DOHH2 (cell line): ENCODE results near the gene DGAT2.

Experiments
- H3F3A ChIP-seq: fragments of 200-600 bp; sonication (generic), shearing (Covaris generic); 2 replicates; pipeline ENCODE4 v1.6.0; 2016; ENCODE audit warnings: antibody characterized with exemption, mild to moderate bottlenecking; ENCODE audit not compliant: control insufficient read depth, insufficient read depth
- H3K27ac ChIP-seq: fragments of 200-600 bp; sonication (generic); 2 replicates; pipeline ENCODE4 v1.5.1; 2014; ENCODE audit warnings: low read depth, mild to moderate bottlenecking, low read length, moderate library complexity
- H3K27me3 ChIP-seq: fragments of 200-600 bp; sonication (generic); 2 replicates; pipeline ENCODE4 v1.6.1; 2014; ENCODE audit warnings: mild to moderate bottlenecking, low read length, mixed read lengths; ENCODE audit not compliant: control insufficient read depth
- H3K36me3 ChIP-seq: fragments of 200-600 bp; sonication (generic); 2 replicates; pipeline ENCODE4 v1.6.1; 2014; ENCODE audit warnings: mild to moderate bottlenecking, low read length, moderate library complexity, mixed read lengths; ENCODE audit not compliant: control insufficient read depth
- H3K4me1 ChIP-seq: fragments of 200-600 bp; sonication (generic); 2 replicates; pipeline ENCODE4 v1.6.1; 2014; ENCODE audit warnings: mild to moderate bottlenecking, low read length, mixed read lengths; ENCODE audit not compliant: control insufficient read depth
- H3K4me2 ChIP-seq: fragments of 200-600 bp; sonication (generic); 2 replicates; pipeline ENCODE4 v1.6.0; 2014; ENCODE audit warnings: mild to moderate bottlenecking, low read length, moderate library complexity
- H3K4me3 ChIP-seq: fragments of 200-600 bp; sonication (generic); 2 replicates; pipeline ENCODE4 v1.5.1; 2014; ENCODE audit warnings: mild to moderate bottlenecking, low read length, mixed read lengths
- H3K79me2 ChIP-seq: fragments of 200-600 bp; sonication (generic); 2 replicates; pipeline ENCODE4 v1.6.1; 2014; ENCODE audit warnings: mild to moderate bottlenecking, low read length, mixed read lengths; ENCODE audit not compliant: control insufficient read depth
- H3K9me2 ChIP-seq: fragments of 200-600 bp; sonication (generic); replicated peaks from 2 replicates; pipeline ENCODE4 v1.6.1; 2014; ENCODE audit warnings: mild to moderate bottlenecking, low read length, mixed read lengths; ENCODE audit not compliant: control insufficient read depth
- H3K9me3 ChIP-seq: fragments of 200-600 bp; sonication (generic); 2 replicates; pipeline ENCODE4 v1.6.1; 2014; ENCODE audit warnings: antibody characterized with exemption, low read length, mixed read lengths; ENCODE audit not compliant: control insufficient read depth, insufficient read depth
- H4K20me1 ChIP-seq: fragments of 200-600 bp; sonication (generic); 2 replicates; pipeline ENCODE4 v1.6.0; 2014; ENCODE audit warnings: low read depth, mild to moderate bottlenecking, antibody characterized with exemption, low read length, moderate library complexity; ENCODE audit not compliant: control insufficient read depth, insufficient read depth
- CTCF ChIP-seq: fragments of 200-600 bp; sonication (generic); IDR thresholded peaks from one replicate; pipeline ENCODE4 v1.5.1; 2014; ENCODE audit warnings: antibody characterized with exemption, mild to moderate bottlenecking, low read depth, low read length; ENCODE audit not compliant: poor library complexity, severe bottlenecking
- EZH2phosphoT487 ChIP-seq: fragments of 200-600 bp; sonication (generic); IDR thresholded peaks from 2 replicates; pipeline ENCODE4 v1.6.1; 2017; ENCODE audit warnings: borderline replicate concordance, mild to moderate bottlenecking, antibody characterized with exemption, low read length, moderate library complexity, mixed read lengths

Gene DGAT2

GRCh38 chr11:75773595-75774353 lies 5.2 kb downstream of the DGAT2 start:
- H4K20me1 ChIP-seq, result no peaks in the 10 kb centered on the region
- no peaks in the 10 kb centered on the region for H3K9me3 ChIP-seq
- no peaks in the 10 kb centered on the region for H3K36me3 ChIP-seq
- peaks cover 43% of the 10 kb centered on the region for H3K4me1 ChIP-seq
- peak overlapping the region; percentile 31 for H3K27ac ChIP-seq
- TF ChIP-seq CTCF (no peak), EZH2phosphoT487 (no peak)
- H3K4me3 ChIP-seq, result peak overlapping the region; percentile 19; the same call in 1 of the 2 replicates
- no peaks in the 10 kb centered on the region for H3F3A ChIP-seq
- no peaks in the 10 kb centered on the region for H3K9me2 ChIP-seq
- H3K4me2 ChIP-seq, result peak overlapping the region; percentile 40
- peaks cover 25% of the 10 kb centered on the region for H3K27me3 ChIP-seq
- no peaks in the 10 kb centered on the region for H3K79me2 ChIP-seq

GRCh38 chr11:75775056-75775455 lies 6.5 kb downstream of the DGAT2 start:
- Histone ChIP-seq H3K79me2 (no peaks in the 10 kb centered on the region), H3K27ac (no peak overlapping the region), H3K4me2 (no peak overlapping the region), H3K27me3 (peaks cover 12% of the 10 kb centered on the region), H4K20me1 (no peaks in the 10 kb centered on the region), H3F3A (no peaks in the 10 kb centered on the region), H3K36me3 (no peaks in the 10 kb centered on the region), H3K9me2 (no peaks in the 10 kb centered on the region), H3K4me1 (peaks cover 30% of the 10 kb centered on the region), H3K4me3 (no peak overlapping the region), H3K9me3 (no peaks in the 10 kb centered on the region)
- TF ChIP-seq CTCF (no peak), EZH2phosphoT487 (no peak)

GRCh38 chr11:75776546-75776945 lies 8.0 kb downstream of the DGAT2 start:
- Histone ChIP-seq H3K27me3 (no peaks in the 10 kb centered on the region; the same call in 1 of the 2 replicates), H3K4me3 (no peak overlapping the region), H3K36me3 (no peaks in the 10 kb centered on the region), H3K9me3 (no peaks in the 10 kb centered on the region), H3K27ac (no peak overlapping the region), H4K20me1 (no peaks in the 10 kb centered on the region), H3F3A (no peaks in the 10 kb centered on the region), H3K4me1 (peaks cover 29% of the 10 kb centered on the region), H3K4me2 (no peak overlapping the region), H3K79me2 (no peaks in the 10 kb centered on the region), H3K9me2 (no peaks in the 10 kb centered on the region)
- no peak for TF ChIP-seq CTCF
- no peak for TF ChIP-seq EZH2phosphoT487
